LNCaP clone FGC (cell line): ENCODE measurements around the gene EDNRB.

Experiments used
- DNase-seq: peaks from one replicate; pipeline ENCODE4 v3.0.0-alpha.2; 2011; ENCODE audit warnings: low read depth
- H3K4me3 ChIP-seq: 2 replicates; pipeline ENCODE4 v1.5.1; 2011; ENCODE audit warnings: mild to moderate bottlenecking, low read depth, low read length, control low read depth
- TF ChIP-seq, protein P1 (sequence below): IDR thresholded peaks from 2 replicates; pipeline ENCODE4 v1.5.1; 2012; ENCODE audit warnings: mild to moderate bottlenecking; ENCODE audit not compliant: control insufficient read depth, insufficient read depth; ENCODE audit errors: extremely low read depth

The EDNRB gene

DNA sequence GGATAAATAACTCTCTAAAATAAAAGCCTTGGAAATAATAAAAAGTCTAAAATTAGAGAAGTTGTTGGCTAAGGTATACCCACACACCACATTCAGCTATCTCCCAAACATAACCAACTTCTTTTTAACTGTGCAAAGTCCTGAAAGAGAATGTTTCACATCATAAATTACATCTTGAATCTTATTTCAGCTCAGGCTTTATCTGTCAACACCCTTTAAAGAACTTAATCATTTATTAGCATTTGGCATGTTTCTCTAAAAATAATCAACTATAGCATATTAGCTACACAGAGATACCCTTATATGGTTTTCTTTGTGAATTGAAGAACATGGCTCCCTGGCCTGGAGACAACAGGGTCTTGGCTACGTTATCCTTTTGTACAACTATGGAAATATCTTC, 6.9 kb downstream of the EDNRB start:
- TF ChIP-seq, protein P1, sequence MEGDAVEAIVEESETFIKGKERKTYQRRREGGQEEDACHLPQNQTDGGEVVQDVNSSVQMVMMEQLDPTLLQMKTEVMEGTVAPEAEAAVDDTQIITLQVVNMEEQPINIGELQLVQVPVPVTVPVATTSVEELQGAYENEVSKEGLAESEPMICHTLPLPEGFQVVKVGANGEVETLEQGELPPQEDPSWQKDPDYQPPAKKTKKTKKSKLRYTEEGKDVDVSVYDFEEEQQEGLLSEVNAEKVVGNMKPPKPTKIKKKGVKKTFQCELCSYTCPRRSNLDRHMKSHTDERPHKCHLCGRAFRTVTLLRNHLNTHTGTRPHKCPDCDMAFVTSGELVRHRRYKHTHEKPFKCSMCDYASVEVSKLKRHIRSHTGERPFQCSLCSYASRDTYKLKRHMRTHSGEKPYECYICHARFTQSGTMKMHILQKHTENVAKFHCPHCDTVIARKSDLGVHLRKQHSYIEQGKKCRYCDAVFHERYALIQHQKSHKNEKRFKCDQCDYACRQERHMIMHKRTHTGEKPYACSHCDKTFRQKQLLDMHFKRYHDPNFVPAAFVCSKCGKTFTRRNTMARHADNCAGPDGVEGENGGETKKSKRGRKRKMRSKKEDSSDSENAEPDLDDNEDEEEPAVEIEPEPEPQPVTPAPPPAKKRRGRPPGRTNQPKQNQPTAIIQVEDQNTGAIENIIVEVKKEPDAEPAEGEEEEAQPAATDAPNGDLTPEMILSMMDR = no peak
- no peak for DNase-seq
- no peak overlapping the region for H3K4me3 ChIP-seq

GRCh38 chr13:77909827-77910226, 8.8 kb downstream of the EDNRB start:
- no peak for DNase-seq
- TF ChIP-seq, protein P1 = no peak
- H3K4me3 ChIP-seq = no peak overlapping the region

- TF ChIP-seq, protein P1 = no peak
- no peak for DNase-seq
- H3K4me3 ChIP-seq = no peak overlapping the region
These were observed 10.1 kb downstream of the EDNRB start for GRCh38 chr13:77908531-77908930.

- no peak overlapping the region for H3K4me3 ChIP-seq
- DNase-seq = no peak
- TF ChIP-seq, protein P1 = no peak
These were observed 10.8 kb downstream of the EDNRB start for GRCh38 chr13:77907666-77908341.

GRCh38 chr13:77904031-77904430, 14.6 kb downstream of the EDNRB start:
- TF ChIP-seq, protein P1 = no peak
- H3K4me3 ChIP-seq = no peak overlapping the region
- no peak for DNase-seq

GRCh38 chr13:77903435-77903834, 15.2 kb downstream of the EDNRB start:
- no peak for DNase-seq
- H3K4me3 ChIP-seq = no peak overlapping the region
- TF ChIP-seq, protein P1 = no peak
